NAMALWA (cell line): ENCODE data around the gene NUAK1.
A peak's percentile ranks its signal among the peaks of the same experiment; 100 is the strongest.

Experiments
- DNase-seq: peaks from one replicate; pipeline ENCODE4 v3.0.0-alpha.2; 2015; ENCODE audit warnings: low spot score

NUAK1 gene

DNA sequence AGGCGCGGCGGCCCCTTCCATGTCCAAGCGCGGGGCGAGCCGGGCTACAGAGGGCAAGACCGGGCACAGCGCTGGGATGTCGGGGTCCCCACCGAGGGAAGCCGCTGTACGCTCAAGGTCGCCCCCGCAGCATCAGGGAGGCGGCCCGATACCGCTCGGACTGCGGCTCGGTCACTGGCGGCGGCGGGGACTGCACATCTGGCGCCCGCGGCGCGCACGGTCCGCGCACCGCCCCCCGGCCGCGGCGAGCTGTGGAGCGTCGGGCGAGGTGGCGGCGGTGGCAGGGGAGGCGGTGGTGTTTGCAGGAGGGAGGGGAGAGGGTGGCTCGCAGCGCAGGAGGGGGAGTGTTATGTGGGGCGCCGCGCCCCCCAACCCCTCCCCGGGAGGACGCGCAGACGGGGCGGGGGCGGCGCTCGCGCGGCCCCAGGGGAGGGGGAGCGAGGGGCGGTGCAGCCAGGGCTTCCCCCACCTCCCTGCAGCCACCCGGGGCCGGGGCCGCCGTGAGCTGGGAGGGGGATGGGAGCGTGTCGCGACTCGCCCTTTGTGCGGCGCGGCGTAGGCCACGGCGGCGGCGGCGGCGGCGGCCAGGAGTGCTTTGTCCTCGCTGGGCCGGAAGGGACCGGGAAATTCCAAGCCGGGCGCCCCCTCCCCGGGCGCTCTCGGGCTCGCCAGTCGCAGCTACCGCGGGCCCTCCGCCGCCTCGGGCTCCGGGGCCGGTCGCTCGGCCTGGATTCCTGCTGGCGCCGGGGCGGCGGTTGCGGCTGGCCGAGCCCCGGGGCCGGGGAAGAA is at the start of gene NUAK1:
Gene NUAK1 (minus strand): TSS at position 322 of the 789 bp plus-strand sequence. CDS start 301 bp downstream, at position 21.
- DNase-seq: no peak

DNA sequence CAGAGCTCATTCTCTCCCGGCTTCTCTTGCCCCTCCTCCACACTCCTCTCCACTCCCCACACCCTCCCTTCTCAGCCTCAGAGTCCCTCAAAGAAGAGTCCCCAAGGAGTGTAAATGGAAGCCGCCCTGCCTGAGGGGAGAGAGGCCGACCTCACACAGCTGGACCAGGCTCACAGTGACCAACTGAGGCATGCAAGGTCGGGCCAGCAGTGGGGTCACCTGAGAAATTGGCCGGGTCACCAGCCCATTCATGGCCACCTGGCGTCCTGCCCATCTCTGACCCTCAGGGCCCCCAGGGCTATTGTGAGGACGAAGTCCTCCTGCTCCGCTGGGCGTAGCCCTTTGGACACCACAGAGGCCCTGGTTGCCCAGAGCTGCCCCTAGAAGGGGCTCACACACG is 49.5 kb upstream of the NUAK1 start:
- DNase-seq: no peak

DNA sequence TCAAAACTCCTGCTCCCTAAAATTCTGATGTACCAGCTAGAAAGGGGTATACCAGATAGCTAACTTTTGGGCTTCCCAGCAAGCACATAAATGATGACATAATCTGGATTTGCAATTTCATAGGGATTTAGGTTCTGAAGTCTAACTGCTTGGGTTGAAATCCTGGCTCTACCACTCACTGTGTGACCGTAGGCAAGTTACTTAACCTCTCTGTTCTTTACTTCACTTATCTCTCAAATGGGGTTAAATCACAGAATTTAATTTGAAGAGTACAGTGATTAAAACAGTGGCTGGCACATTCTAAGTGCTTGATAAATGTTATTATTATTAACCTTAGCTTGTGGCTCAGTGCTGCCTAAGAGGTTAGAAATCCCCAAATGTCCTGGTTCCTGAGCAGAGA is 49.1 kb upstream of the NUAK1 start:
- DNase-seq: no peak

GRCh38 chr12:106187155-106187789 is 48.5 kb upstream of the NUAK1 start:
- no peak for DNase-seq

- no peak for DNase-seq
Measured at GRCh38 chr12:106183735-106184134, 45.0 kb upstream of the NUAK1 start.

- no peak for DNase-seq
Measured at GRCh38 chr12:106181401-106182114, 42.8 kb upstream of the NUAK1 start.

DNA sequence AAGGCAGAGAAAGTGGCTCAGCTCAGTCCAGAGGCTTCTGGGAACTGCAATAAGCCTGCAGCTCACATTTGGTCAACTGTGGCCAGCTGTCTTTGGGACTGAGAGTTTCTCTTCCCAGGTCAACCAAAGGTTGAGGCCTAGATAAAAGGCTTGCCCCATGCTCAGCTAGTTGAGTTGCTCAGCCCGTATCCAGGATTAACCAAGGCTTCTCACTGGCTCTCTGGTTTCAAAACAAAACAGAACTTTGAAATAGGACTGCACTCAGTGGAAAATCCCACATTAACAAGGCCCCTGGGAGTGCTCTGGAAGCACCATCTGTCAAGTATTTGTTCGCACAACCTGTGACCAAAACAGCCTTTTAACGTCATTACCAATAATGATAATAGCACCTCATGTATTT is 40.3 kb upstream of the NUAK1 start:
- no peak for DNase-seq

GRCh38 chr12:106178562-106178961 is 39.8 kb upstream of the NUAK1 start:
- no peak for DNase-seq

DNA sequence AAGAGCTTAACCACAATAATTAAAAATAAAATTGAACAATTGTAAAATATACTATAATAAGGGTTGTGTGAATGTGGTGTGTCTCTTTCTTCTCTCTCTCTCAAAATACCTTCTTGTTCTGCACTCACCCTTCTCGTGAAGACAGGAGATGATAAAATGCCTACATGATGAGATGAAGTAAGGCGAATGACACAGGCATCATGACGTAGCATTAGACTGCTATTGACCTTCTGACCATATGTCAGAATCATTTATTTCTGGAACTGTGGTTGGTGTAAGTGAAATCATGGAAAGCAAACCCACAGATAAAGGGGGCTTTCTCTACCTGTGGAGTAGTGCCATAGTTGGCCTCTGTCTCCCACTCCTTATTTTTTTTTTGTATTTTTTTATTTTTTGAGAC is 37.8 kb upstream of the NUAK1 start:
- DNase-seq: no peak

GRCh38 chr12:106174876-106175275 is 36.1 kb upstream of the NUAK1 start:
- no peak for DNase-seq

DNA sequence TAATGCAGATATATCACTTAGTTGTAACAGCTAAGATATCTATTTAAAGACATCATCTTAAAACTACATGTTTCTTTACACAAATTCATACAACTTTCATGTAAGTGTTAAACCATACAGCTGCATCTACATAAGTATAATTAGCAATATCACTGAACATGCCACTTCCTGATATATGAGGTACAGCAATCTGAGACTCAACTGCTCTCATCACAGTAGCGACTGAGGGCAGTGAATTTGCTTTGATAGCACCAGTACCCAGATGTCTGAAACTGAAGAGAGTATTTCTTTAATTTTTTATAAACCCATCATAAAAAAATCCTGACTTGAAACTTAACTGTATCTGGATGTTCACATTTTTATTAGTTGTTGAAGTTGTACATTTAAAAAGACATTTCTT is 34.7 kb upstream of the NUAK1 start:
- DNase-seq: no peak

DNA sequence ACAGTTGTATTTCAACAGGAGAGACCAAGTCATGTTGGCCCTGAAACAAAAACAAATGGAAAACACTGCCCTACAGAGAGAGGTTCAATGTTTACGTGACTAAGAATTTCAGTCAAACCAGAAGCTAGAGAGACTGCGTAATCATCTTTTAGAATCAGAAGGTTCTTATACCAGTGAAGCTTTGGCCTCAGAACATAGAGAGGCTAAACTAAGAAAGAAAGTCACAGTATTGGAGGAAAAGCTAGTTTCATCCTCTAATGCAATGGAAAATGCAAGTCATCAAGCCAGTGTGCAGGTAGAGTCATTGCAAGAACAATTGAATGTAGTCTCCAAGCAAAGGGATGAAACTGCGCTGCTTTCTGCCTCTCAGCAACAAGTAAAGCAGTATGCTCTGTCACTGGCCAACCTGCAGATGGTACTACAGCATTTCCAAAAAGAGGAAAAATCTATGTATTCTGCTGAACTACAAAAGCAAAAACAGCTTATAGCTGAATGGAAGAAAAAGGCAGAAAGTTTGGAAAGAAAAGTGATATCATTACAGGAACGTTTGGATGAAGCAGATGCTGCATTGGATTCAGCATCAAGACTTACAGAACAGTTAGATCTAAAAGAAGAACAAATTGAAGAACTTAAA is 32.5 kb upstream of the NUAK1 start:
- DNase-seq: no peak

- DNase-seq: no peak
Measured at GRCh38 chr12:106170285-106170684, 31.5 kb upstream of the NUAK1 start.

- DNase-seq: no peak
Measured at GRCh38 chr12:106163712-106164111, 25.0 kb upstream of the NUAK1 start.

- DNase-seq: no peak
Measured at GRCh38 chr12:106161491-106161890, 22.7 kb upstream of the NUAK1 start.

- DNase-seq: no peak
Measured at GRCh38 chr12:106160915-106161314, 22.2 kb upstream of the NUAK1 start.

DNA sequence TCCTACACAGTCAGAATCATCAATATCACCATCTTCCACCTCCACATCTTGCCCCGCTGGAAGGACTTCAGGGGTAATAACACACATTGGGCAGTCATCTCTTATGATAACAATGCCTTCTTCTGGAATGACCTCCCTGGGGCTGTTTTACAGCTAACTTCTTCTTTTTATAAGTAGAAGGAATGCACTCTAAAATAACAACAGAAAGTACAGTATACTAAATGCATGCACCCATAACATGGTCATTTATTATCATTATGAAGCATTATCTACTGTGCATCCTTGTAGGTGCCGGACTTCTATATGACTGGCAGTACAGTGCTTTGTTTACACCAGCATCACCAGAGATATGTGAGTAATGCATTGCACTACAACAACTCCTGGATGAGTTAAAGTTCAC is 19.0 kb upstream of the NUAK1 start:
- DNase-seq: no peak

DNA sequence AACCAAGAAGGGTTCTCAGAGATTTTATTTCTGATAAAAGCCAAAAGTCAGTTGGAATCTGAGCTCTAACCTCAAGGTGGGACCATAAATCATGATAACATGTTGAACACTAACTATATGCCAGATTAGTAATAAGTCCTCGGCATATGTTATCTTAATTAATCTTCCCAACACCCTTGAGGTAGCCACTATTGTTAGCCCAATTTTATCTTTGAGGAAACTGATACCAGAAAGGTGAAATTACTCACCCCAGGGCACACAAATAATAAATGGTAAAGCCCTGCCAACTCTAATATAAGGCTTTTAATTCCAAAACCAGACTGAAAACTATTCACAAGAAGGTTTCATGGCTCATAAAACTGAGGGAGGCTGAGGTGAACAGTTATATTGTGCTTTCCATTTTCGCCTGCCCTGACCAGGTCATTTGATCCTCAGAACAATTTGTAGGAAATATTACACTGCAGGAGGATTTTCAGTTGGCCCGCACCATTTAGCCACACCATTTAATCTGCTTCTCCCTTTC is 16.1 kb upstream of the NUAK1 start:
- DNase-seq: no peak

DNA sequence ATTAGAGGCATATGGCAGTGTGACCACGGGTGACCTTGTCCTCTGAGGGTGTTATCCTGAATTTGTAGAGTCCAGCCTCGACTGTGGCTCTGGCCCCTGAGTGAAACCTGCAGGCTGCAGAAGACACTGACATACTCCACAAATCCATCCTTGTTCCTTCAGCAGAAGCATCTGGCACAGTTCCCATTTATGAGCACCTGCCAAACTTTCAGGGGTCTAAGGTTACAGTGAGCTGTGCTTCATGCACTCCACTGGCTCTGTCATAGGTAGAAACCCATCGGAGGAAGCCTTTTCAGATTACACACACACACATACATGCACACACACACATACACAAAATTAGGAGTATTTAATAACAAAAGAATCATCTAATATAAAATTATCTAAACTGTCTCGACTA is 13.6 kb upstream of the NUAK1 start:
- DNase-seq: no peak

GRCh38 chr12:106150555-106150954 is 11.8 kb upstream of the NUAK1 start:
- DNase-seq: no peak

DNA sequence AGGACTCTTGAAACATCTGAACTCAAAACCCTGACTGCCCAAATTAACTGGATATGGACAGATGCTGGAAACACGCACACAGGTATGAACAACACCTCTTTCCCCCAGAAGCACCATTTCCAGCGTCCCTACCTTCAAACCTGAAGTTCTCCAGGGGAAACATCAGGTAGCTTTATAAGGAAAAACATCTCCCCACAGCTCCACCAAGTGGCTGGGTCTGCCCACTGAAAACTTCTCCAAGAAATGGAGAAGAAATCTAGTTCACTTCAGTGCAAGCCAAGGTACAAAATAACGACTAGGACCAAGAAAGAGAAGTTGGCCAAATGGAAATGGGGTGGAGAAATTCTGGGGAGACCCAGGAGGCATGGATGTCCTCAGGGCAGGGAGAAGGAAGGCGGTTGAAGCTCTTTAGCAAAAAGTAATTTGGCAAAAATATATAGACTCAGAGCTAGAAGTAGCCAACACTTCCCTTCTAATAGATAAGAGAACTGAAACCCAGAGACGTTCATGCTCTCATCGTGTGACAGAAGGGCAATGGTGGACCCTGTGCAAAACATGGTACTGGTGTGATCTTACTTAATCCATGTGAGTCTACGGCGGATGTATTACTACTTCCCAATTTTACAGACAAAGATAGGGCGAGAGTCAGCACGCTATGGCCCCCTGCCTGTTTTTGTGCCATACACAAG is 10.5 kb upstream of the NUAK1 start:
- DNase-seq: peak; percentile 32

- DNase-seq: no peak
Measured at GRCh38 chr12:106147956-106148355, 9.2 kb upstream of the NUAK1 start.
